Loucy (cell line): ENCODE results near the gene SLC6A12.

Experiments used
- H2AFZ ChIP-seq: fragments of 200-600 bp; sonication (generic); 2 replicates; pipeline ENCODE4 v1.6.0; 2016; ENCODE audit warnings: antibody characterized with exemption, mild to moderate bottlenecking, low read length, moderate library complexity
- H3F3A ChIP-seq: fragments of 200-600 bp; 2 replicates; pipeline ENCODE4 v1.6.0; 2016; ENCODE audit warnings: antibody characterized with exemption, low read depth, mild to moderate bottlenecking
- H3K27me3 ChIP-seq: fragments of 200-600 bp; sonication (generic); 2 replicates; pipeline ENCODE4 v1.6.1; 2014; ENCODE audit warnings: low read length, mild to moderate bottlenecking; ENCODE audit not compliant: insufficient read depth, poor library complexity, severe bottlenecking
- H3K36me3 ChIP-seq: fragments of 200-600 bp; sonication (generic); 2 replicates; pipeline ENCODE4 v1.6.1; 2016; ENCODE audit warnings: low read length; ENCODE audit not compliant: insufficient read depth
- H3K4me1 ChIP-seq: fragments of 200-600 bp; sonication (generic); 2 replicates; pipeline ENCODE4 v1.5.1; 2014; ENCODE audit warnings: low read length, mild to moderate bottlenecking; ENCODE audit not compliant: insufficient read depth, poor library complexity, severe bottlenecking
- H3K4me2 ChIP-seq: fragments of 200-600 bp; sonication (generic); 2 replicates; pipeline ENCODE4 v1.6.0; 2014; ENCODE audit warnings: antibody characterized with exemption, low read length, low read depth, mild to moderate bottlenecking; ENCODE audit not compliant: poor library complexity, severe bottlenecking
- H3K4me3 ChIP-seq: fragments of 200-600 bp; sonication (generic); 2 replicates; pipeline ENCODE4 v1.5.1; 2014; ENCODE audit warnings: low read length, mild to moderate bottlenecking, mixed read lengths; ENCODE audit not compliant: poor library complexity, severe bottlenecking
- H3K79me2 ChIP-seq: fragments of 200-600 bp; sonication (generic); 2 replicates; pipeline ENCODE4 v1.6.1; 2014; ENCODE audit warnings: low read length; ENCODE audit not compliant: insufficient read depth
- H3K9ac ChIP-seq: fragments of 200-600 bp; sonication (generic); 2 replicates; pipeline ENCODE4 v1.6.0; 2014; ENCODE audit warnings: mild to moderate bottlenecking, low read depth, low read length, moderate library complexity; ENCODE audit not compliant: poor library complexity, severe bottlenecking
- H3K9me2 ChIP-seq: fragments of 200-600 bp; sonication (generic); replicated peaks from 2 replicates; pipeline ENCODE4 v1.6.1; 2016; ENCODE audit warnings: low read depth, low read length, mixed read lengths
- H3K9me3 ChIP-seq: fragments of 200-600 bp; sonication (generic); 2 replicates; pipeline ENCODE4 v1.6.1; 2014; ENCODE audit warnings: mild to moderate bottlenecking, antibody characterized with exemption, low read length, low read depth; ENCODE audit not compliant: insufficient read depth
- H4K20me1 ChIP-seq: fragments of 200-600 bp; sonication (generic); 2 replicates; pipeline ENCODE4 v1.6.0; 2014; ENCODE audit warnings: antibody characterized with exemption, low read length, mild to moderate bottlenecking; ENCODE audit not compliant: insufficient read depth, poor library complexity, severe bottlenecking
- CTCF ChIP-seq: fragments of 200-600 bp; sonication (generic); conservative IDR thresholded peaks from 2 replicates; pipeline ENCODE4 v1.5.1; 2014; ENCODE audit warnings: mild to moderate bottlenecking, antibody characterized with exemption, low read length
- EZH2phosphoT487 ChIP-seq: fragments of 200-600 bp; IDR thresholded peaks from 2 replicates; pipeline ENCODE4 v1.6.1; 2018; ENCODE audit warnings: antibody characterized with exemption, mild to moderate bottlenecking, moderate library complexity, borderline replicate concordance

The SLC6A12 gene

GRCh38 chr12:224330-224729, 10.4 kb upstream of the SLC6A12 start:
- Histone ChIP-seq H3K4me1 (peaks cover 40% of the 10 kb centered on the region), H3K9ac (no peak overlapping the region), H3K9me3 (no peaks in the 10 kb centered on the region), H4K20me1 (no peaks in the 10 kb centered on the region), H3K79me2 (no peaks in the 10 kb centered on the region), H3K9me2 (no peaks in the 10 kb centered on the region), H3K4me2 (no peak overlapping the region), H3K27me3 (no peaks in the 10 kb centered on the region), H3K36me3 (no peaks in the 10 kb centered on the region), H3K4me3 (no peak overlapping the region), H2AFZ (no peak overlapping the region), H3F3A (no peaks in the 10 kb centered on the region)
- TF ChIP-seq CTCF (no peak), EZH2phosphoT487 (no peak)

GRCh38 chr12:223841-224240, 9.9 kb upstream of the SLC6A12 start:
- H4K20me1 ChIP-seq, result no peaks in the 10 kb centered on the region
- no peaks in the 10 kb centered on the region for H3K36me3 ChIP-seq
- H3K79me2 ChIP-seq, result no peaks in the 10 kb centered on the region
- no peak overlapping the region for H3K4me2 ChIP-seq
- H3F3A ChIP-seq, result no peaks in the 10 kb centered on the region
- H3K9me2 ChIP-seq, result no peaks in the 10 kb centered on the region
- no peak overlapping the region for H3K4me3 ChIP-seq
- no peak overlapping the region for H2AFZ ChIP-seq
- no peaks in the 10 kb centered on the region for H3K9me3 ChIP-seq
- peaks cover 45% of the 10 kb centered on the region for H3K4me1 ChIP-seq
- H3K9ac ChIP-seq, result no peak overlapping the region
- TF ChIP-seq EZH2phosphoT487 (no peak), CTCF (no peak)
- H3K27me3 ChIP-seq, result no peaks in the 10 kb centered on the region

- Histone ChIP-seq H3K4me3 (no peak overlapping the region), H3K36me3 (no peaks in the 10 kb centered on the region), H2AFZ (no peak overlapping the region), H4K20me1 (no peaks in the 10 kb centered on the region), H3K79me2 (no peaks in the 10 kb centered on the region), H3K9ac (peak overlapping the region; percentile 53), H3K9me3 (no peaks in the 10 kb centered on the region), H3K4me1 (peaks cover 53% of the 10 kb centered on the region), H3F3A (no peaks in the 10 kb centered on the region), H3K4me2 (peak overlapping the region; percentile 13), H3K27me3 (no peaks in the 10 kb centered on the region), H3K9me2 (no peaks in the 10 kb centered on the region)
- TF ChIP-seq CTCF (no peak), EZH2phosphoT487 (no peak)
Measured at GRCh38 chr12:221736-222135, 7.8 kb upstream of the SLC6A12 start.
